Natural killer cell (primary cell): ENCODE measurements around the gene NBPF20. TPM values are rescaled to one million over a fixed set of nuclear protein-coding genes. Genes with fewer than 3 reads are reported as not detected.
"Not testable (repeated sequence)": the region's sequence is repeated elsewhere in the genome, so short reads cannot be mapped to it uniquely, and the experiment has no call there.

Experiments used
- ATAC-seq, 3 donors: fragments of 150-1000 bp in 2 of 3; fragments of 200-7000 bp in 1 of 3; cut with Tn5 transposase; 1 replicate in 1 of 3; 2 replicates in 2 of 3; pipeline ENCODE4 v1.10.0; 2021; ENCODE audit warnings: mild to moderate bottlenecking in 2 of 3, moderate library complexity in 2 of 3
- DNase-seq, 2 donors: peaks; one replicate each; pipeline versions ENCODE4 v3.0.0 to v3.0.0-alpha.2; 2013 to 2021; ENCODE audit warnings: mixed read lengths in 1 of 2
- H3K27ac ChIP-seq: one replicate; pipeline ENCODE4 v1.5.1; 2013; ENCODE audit warnings: mild to moderate bottlenecking, low read length
- H3K27me3 ChIP-seq: one replicate; pipeline ENCODE4 v1.6.1; 2013; ENCODE audit warnings: low read length; ENCODE audit not compliant: control insufficient read depth, insufficient read depth
- H3K36me3 ChIP-seq: one replicate; pipeline ENCODE4 v1.6.1; 2013; ENCODE audit warnings: low read length; ENCODE audit not compliant: control insufficient read depth, insufficient read depth
- H3K4me1 ChIP-seq: one replicate; pipeline ENCODE4 v1.6.1; 2013; ENCODE audit warnings: low read length; ENCODE audit not compliant: control insufficient read depth, insufficient read depth
- H3K4me3 ChIP-seq: one replicate; pipeline ENCODE4 v1.5.1; 2013; ENCODE audit warnings: low read length
- H3K9me3 ChIP-seq: one replicate; pipeline ENCODE4 v1.6.1; 2013; ENCODE audit warnings: low read length; ENCODE audit not compliant: control insufficient read depth, insufficient read depth
- H3K27ac Mint-ChIP-seq, 2 donors: one replicate each; pipeline ENCODE4 v1.8.0; 2022; ENCODE audit warnings: mild to moderate bottlenecking in 2 of 2, mixed read lengths in 2 of 2, moderate library complexity in 1 of 2
- H3K27me3 Mint-ChIP-seq, 2 donors: one replicate each; pipeline ENCODE4 v1.8.0; 2022; ENCODE audit warnings: low read depth in 2 of 2, mixed read lengths in 2 of 2
- H3K36me3 Mint-ChIP-seq: one replicate; pipeline ENCODE4 v1.8.0; 2022; ENCODE audit warnings: mixed read lengths
- H3K4me1 Mint-ChIP-seq, 2 donors: one replicate each; pipeline ENCODE4 v1.8.0; 2022; ENCODE audit warnings: mixed read lengths in 2 of 2
- H3K4me3 Mint-ChIP-seq: one replicate; pipeline ENCODE4 v1.8.0; 2022; ENCODE audit warnings: mild to moderate bottlenecking, moderate library complexity, mixed read lengths
- H3K9me3 Mint-ChIP-seq, 2 donors: one replicate each; pipeline ENCODE4 v1.8.0; 2022; ENCODE audit warnings: mixed read lengths in 2 of 2
- WGBS: methylation state at CpG from one replicate; pipeline ENCODE4 v1.1.7; 2013; ENCODE audit warnings: missing lambda C conversion rate; ENCODE audit not compliant: insufficient coverage; 5-methylcytosine and 5-hydroxymethylcytosine counted together
- intact Hi-C: fragments of 100-400 bp; cut with micrococcal nuclease; formaldehyde crosslinking; loops from one replicate; pipeline ENCODE4 v1.14.2; 2022
- total RNA-seq, 4 donors: library from RNA; stranded (reverse); fragments of 120-200 nt in 1 of 4; gene quantifications; one replicate each; pipeline versions ENCODE4 v1.2.3 to v1.2.4, GENCODE V29; 2013 to 2022

NBPF20 gene
- total RNA-seq, 3 donors from 2014 or later (not counting 1 experiment from before 2014, with no cell fraction given) = 2.1 to 3.0 (median 2.4) TPM

- H3K27ac ChIP-seq, H3K4me3 Mint-ChIP-seq, H3K27ac Mint-ChIP-seq, H3K4me1 Mint-ChIP-seq, DNase-seq, H3K36me3 ChIP-seq, H3K9me3 Mint-ChIP-seq, ATAC-seq, H3K4me3 ChIP-seq, intact Hi-C loops, H3K36me3 Mint-ChIP-seq, H3K27me3 ChIP-seq, H3K4me1 ChIP-seq, H3K9me3 ChIP-seq: not testable (repeated sequence)
- 35% methylated on average over 8 of the region's 11 CpGs for WGBS
- H3K27me3 Mint-ChIP-seq = peaks cover 0 to 11% of the 10 kb centered on the region in 2 donors
Measured at GRCh38 chr1:145445219-145445618, 19.8 kb upstream of the NBPF20 start.

- H3K36me3 Mint-ChIP-seq = not testable (repeated sequence)
Measured at GRCh38 chr1:145442340-145442739, 16.9 kb upstream of the NBPF20 start.

DNA sequence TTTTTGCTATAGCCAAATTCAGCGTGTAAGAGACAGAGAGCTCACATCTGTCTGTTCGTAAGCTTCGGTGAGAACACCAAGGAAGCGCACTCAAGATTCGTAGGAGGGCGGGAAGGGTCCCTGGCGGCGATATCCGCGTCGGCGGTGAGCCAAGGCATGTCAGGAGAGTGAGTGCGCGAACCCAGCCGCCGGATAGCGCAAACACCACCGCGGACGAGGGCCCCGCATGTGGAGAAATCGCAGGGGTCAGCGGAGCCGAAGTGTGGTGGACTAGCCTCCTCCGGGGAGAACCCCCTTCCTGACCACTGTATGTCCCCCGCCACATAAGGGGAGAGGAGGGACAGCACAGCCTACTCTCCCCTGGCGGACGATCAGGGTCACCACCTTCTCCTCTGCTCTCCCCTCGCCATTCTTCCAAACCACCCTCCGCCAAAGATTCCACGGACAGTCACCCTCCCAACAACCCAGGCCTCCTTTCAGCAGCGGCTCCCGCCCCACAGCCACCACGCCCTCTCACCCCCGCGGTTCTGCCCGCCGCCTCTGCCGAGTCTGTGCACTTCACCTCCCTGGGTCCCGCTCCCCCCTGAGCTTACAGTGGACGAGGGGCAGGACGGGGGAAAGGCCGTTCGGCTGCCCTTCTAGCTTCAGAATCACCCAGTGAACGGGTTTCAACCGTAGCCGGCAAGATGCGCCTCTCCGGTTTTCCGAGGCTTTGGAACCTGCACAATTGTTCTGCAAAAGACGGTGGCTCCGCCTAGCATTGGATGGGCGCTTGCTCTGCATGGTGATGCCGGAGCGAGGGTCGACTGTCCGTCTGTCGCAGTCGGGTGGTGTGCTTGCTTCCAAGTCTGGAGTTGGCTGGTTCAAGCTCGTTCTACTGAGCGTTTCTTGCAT lies 6.2 kb upstream of the NBPF20 start:
- H3K4me3 ChIP-seq, intact Hi-C loops: not testable (repeated sequence)

More at GRCh38 chr1:145442340-145442739, 16.9 kb upstream of the NBPF20 start:
- H3K27ac Mint-ChIP-seq, DNase-seq, H3K4me3 ChIP-seq, H3K4me1 ChIP-seq, H3K4me1 Mint-ChIP-seq, H3K4me3 Mint-ChIP-seq, intact Hi-C loops, H3K27ac ChIP-seq, H3K9me3 ChIP-seq, H3K27me3 ChIP-seq, H3K9me3 Mint-ChIP-seq, H3K27me3 Mint-ChIP-seq, H3K36me3 ChIP-seq, ATAC-seq: not testable (repeated sequence)
- 81% methylated on average over 3 of the region's 5 CpGs for WGBS

GRCh38 chr1:145430830-145431229 lies 5.4 kb upstream of the NBPF20 start:
- H3K4me3 Mint-ChIP-seq, intact Hi-C loops, H3K27ac ChIP-seq, H3K9me3 ChIP-seq, H3K36me3 ChIP-seq, ATAC-seq, H3K27ac Mint-ChIP-seq, DNase-seq, H3K4me1 Mint-ChIP-seq, H3K4me3 ChIP-seq: not testable (repeated sequence)
- Histone ChIP-seq H3K4me1 (peaks cover 12% of the 10 kb centered on the region), H3K27me3 (peaks cover 25% of the 10 kb centered on the region)
- H3K27me3 Mint-ChIP-seq = peaks cover 46 to 49% of the 10 kb centered on the region in 2 donors
- peaks cover 17% of the 10 kb centered on the region for H3K36me3 Mint-ChIP-seq
- WGBS = no CpG with 5 or more reads among the region's 15 CpGs
- H3K9me3 Mint-ChIP-seq = peaks cover 6 to 12% of the 10 kb centered on the region in 2 donors

More for the DNA sequence above, 6.2 kb upstream of the NBPF20 start:
- H3K9me3 ChIP-seq, DNase-seq, H3K4me1 ChIP-seq, H3K36me3 ChIP-seq, H3K27ac ChIP-seq, H3K27ac Mint-ChIP-seq, H3K4me1 Mint-ChIP-seq, H3K4me3 Mint-ChIP-seq: not testable (repeated sequence)
- Mint-ChIP-seq H3K27me3 (peaks cover 49% of the 10 kb centered on the region in 2 donors), H3K9me3 (peaks cover 6 to 12% of the 10 kb centered on the region in 2 donors), H3K36me3 (peaks cover 17% of the 10 kb centered on the region)
- peak in 2 of 3 donors; percentile 26 to 48 for ATAC-seq
- H3K27me3 ChIP-seq = peaks cover 25% of the 10 kb centered on the region
- 4% methylated on average over 34 of the region's 61 CpGs for WGBS

- H3K27ac ChIP-seq, DNase-seq, H3K9me3 ChIP-seq, intact Hi-C loops, H3K27ac Mint-ChIP-seq, H3K4me3 Mint-ChIP-seq, ATAC-seq, H3K4me3 ChIP-seq, H3K36me3 ChIP-seq: not testable (repeated sequence)
- Mint-ChIP-seq H3K27me3 (peaks cover 52 to 55% of the 10 kb centered on the region in 2 donors), H3K4me1 (peaks cover 5 to 15% of the 10 kb centered on the region in 2 donors), H3K9me3 (peaks cover 6 to 12% of the 10 kb centered on the region in 2 donors), H3K36me3 (peaks cover 17% of the 10 kb centered on the region)
- WGBS = no CpG with 5 or more reads among the region's 1 CpG
- H3K4me1 ChIP-seq = peaks cover 21% of the 10 kb centered on the region
- peaks cover 25% of the 10 kb centered on the region for H3K27me3 ChIP-seq
Measured at GRCh38 chr1:145429329-145429728, 3.9 kb upstream of the NBPF20 start.

DNA sequence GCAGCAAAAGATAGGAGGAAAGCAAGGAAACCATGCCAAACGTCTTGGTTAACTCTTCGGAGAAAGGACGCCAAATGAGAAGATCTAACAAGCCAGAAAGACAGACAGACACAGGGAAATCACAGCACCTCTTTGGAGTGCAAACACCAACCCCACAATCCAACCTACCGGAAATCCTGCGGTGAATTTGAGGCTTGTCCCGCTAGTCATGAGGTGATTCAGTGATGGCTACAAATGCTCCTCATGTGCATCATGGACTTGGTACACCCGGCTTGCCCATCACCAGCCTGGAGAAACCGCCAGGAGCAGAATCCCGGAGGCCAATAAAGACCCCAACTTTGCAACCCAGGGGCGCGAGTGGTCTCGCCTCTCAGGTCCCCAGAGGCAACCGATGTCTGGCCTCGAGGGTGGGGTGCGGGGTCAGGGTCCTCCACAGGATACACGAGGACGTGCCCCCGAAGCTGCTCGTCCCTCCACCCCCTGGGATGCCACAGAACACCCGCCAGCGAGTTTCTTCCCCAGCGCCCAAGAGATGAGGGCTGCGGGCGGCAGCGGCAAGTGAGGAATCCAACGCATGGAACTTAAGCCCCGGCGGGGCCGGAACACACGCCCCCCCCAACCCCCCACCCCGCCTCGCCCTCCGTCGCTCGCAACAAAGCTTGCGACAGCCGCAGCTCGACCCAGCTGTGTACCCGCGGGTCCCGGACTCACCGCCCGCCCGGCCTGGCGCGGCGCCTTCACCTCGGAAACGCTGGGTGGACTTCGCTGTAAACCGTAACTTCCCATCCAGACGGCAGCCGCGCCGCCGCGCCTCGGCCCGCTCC lies 579 bp downstream of the NBPF20 start:
- H3K27ac ChIP-seq, H3K36me3 ChIP-seq, H3K9me3 ChIP-seq, H3K9me3 Mint-ChIP-seq, intact Hi-C loops: not testable (repeated sequence)
- Mint-ChIP-seq H3K4me3 (peak overlapping the region; percentile 92), H3K27me3 (peaks cover 35% of the 10 kb centered on the region in 2 donors), H3K36me3 (peaks cover 11% of the 10 kb centered on the region), H3K27ac (peak overlapping the region; percentile 26 to 86), H3K4me1 (peaks cover 7 to 13% of the 10 kb centered on the region in 2 donors)
- ATAC-seq = peak; percentile 66 to 83 (median 80)
- Histone ChIP-seq H3K27me3 (peaks cover 22% of the 10 kb centered on the region), H3K4me3 (peak overlapping the region; percentile 70), H3K4me1 (peaks cover 12% of the 10 kb centered on the region)
- peak in 1 of 2 donors; percentile 65 for DNase-seq
- WGBS = 2% methylated on average over 31 of the region's 59 CpGs

GRCh38 chr1:145415149-145415548 lies 10.3 kb downstream of the NBPF20 start:
- H3K9me3 ChIP-seq, H3K9me3 Mint-ChIP-seq, ATAC-seq, H3K36me3 Mint-ChIP-seq, DNase-seq, H3K4me1 Mint-ChIP-seq, H3K27me3 ChIP-seq, H3K27ac ChIP-seq, H3K36me3 ChIP-seq, H3K27me3 Mint-ChIP-seq, H3K4me1 ChIP-seq, H3K4me3 ChIP-seq, intact Hi-C loops, H3K27ac Mint-ChIP-seq, H3K4me3 Mint-ChIP-seq: not testable (repeated sequence)
- 82% methylated on average over 4 of the region's 8 CpGs for WGBS
